PC-3 (cell line): ENCODE data around the gene HSD11B1. TPM values are rescaled to one million over a fixed set of nuclear protein-coding genes. Genes with fewer than 3 reads are reported as not detected.

ENCODE experiments used
- ATAC-seq: fragments of 200-7000 bp; cut with Tn5 transposase; 2 replicates; pipeline ENCODE4 v1.9.1; 2020; ENCODE audit warnings: mild to moderate bottlenecking, moderate library complexity
- BruUV-seq: library from RNA; stranded (reverse); fragments of 400-500 nt; replicated peaks from 2 replicates; lab custom pipeline; 2021; lab: Mats Ljungman, UMichigan
- CTCF ChIA-PET: fragments of 300-600 bp; sonication (Branson Sonifier 250); formaldehyde crosslinking; loops from one replicate; lab custom pipeline; 2022; ENCODE audit warnings: antibody characterized with exemption; lab: Charles Lee
- POLR2A ChIA-PET: fragments of 300-600 bp; sonication (Branson Sonifier 250); formaldehyde crosslinking; loops from one replicate; lab custom pipeline; 2022; ENCODE audit warnings: antibody characterized with exemption; ENCODE audit not compliant: unreplicated experiment; lab: Charles Lee
- DNase-seq: peaks from one replicate; pipeline ENCODE4 v3.0.0-alpha.2; 2015
- H2AFZ ChIP-seq: fragments of 300-600 bp; sonication (generic); 2 replicates; pipeline ENCODE4 v1.6.0; 2016; ENCODE audit warnings: antibody characterized with exemption, low read length
- H3F3A ChIP-seq: fragments of 300-600 bp; sonication (generic); one replicate; pipeline ENCODE4 v1.6.0; 2017; ENCODE audit warnings: antibody characterized with exemption, low read length, control low read depth, mild to moderate bottlenecking; ENCODE audit not compliant: unreplicated experiment
- H3K27ac ChIP-seq: fragments of 300-600 bp; sonication (generic); 2 replicates; pipeline ENCODE4 v1.5.1; 2016; ENCODE audit warnings: mild to moderate bottlenecking, low read length
- H3K27me3 ChIP-seq: fragments of 300-600 bp; sonication (generic); 2 replicates; pipeline ENCODE4 v1.6.1; 2016; ENCODE audit warnings: low read length, mixed read lengths
- H3K36me3 ChIP-seq: fragments of 300-600 bp; sonication (generic); 2 replicates; pipeline ENCODE4 v1.6.1; 2016; ENCODE audit warnings: low read depth, mixed run types, low read length, mixed read lengths
- H3K4me1 ChIP-seq: fragments of 300-600 bp; sonication (generic); 2 replicates; pipeline ENCODE4 v1.5.1; 2016; ENCODE audit warnings: low read length; ENCODE audit not compliant: insufficient read depth
- H3K4me2 ChIP-seq: fragments of 300-600 bp; sonication (generic); 2 replicates; pipeline ENCODE4 v1.6.0; 2016; ENCODE audit warnings: low read length
- H3K4me3 ChIP-seq: fragments of 300-600 bp; sonication (generic); 2 replicates; pipeline ENCODE4 v1.5.1; 2016; ENCODE audit warnings: mild to moderate bottlenecking, low read length, mixed read lengths
- H3K79me2 ChIP-seq: fragments of 300-600 bp; sonication (generic); 2 replicates; pipeline ENCODE4 v1.6.1; 2017; ENCODE audit warnings: low read length, mixed read lengths
- H3K9ac ChIP-seq: fragments of 300-600 bp; sonication (generic); 2 replicates; pipeline ENCODE4 v1.6.0; 2016; ENCODE audit warnings: mild to moderate bottlenecking, low read length
- H3K9me2 ChIP-seq: fragments of 300-600 bp; sonication (generic); replicated peaks from 2 replicates; pipeline ENCODE4 v1.6.1; 2016; ENCODE audit warnings: mixed run types, low read length, mixed read lengths
- H3K9me3 ChIP-seq: fragments of 300-600 bp; sonication (generic); 2 replicates; pipeline ENCODE4 v1.6.1; 2016; ENCODE audit warnings: low read length, mixed read lengths
- H4K20me1 ChIP-seq: fragments of 300-600 bp; sonication (generic); 2 replicates; pipeline ENCODE4 v1.6.1; 2016; ENCODE audit warnings: low read length, mixed read lengths
- EZH2 ChIP-seq: fragments of 300-600 bp; sonication (generic); IDR thresholded peaks from one replicate; pipeline ENCODE4 v1.6.1; 2017; ENCODE audit warnings: antibody characterized with exemption, mild to moderate bottlenecking, low read length; ENCODE audit not compliant: unreplicated experiment
- EZH2phosphoT487 ChIP-seq: fragments of 300-600 bp; sonication (generic); IDR thresholded peaks from 2 replicates; pipeline ENCODE4 v1.6.1; 2018; ENCODE audit warnings: mild to moderate bottlenecking, antibody characterized with exemption, low read length, borderline replicate concordance
- intact Hi-C: fragments of 100-400 bp; cut with micrococcal nuclease; formaldehyde crosslinking; loops from 2 replicates; pipeline ENCODE4 v1.9.0; 2023
- total RNA-seq: library from RNA; depleted of rRNA; stranded (reverse); fragments of >200 nt; gene quantifications from 2 replicates; pipeline ENCODE4 v1.2.3, GENCODE V29; 2014
- TF ChIP-seq, protein P1 (sequence below): fragments of 300-600 bp; sonication (generic); conservative IDR thresholded peaks from 2 replicates; pipeline ENCODE4 v1.5.1; 2017; ENCODE audit warnings: antibody characterized with exemption, low read depth, mild to moderate bottlenecking, low read length

HSD11B1 gene
- total RNA-seq, 1 experiment from 2014 or later, result not detected

DNA sequence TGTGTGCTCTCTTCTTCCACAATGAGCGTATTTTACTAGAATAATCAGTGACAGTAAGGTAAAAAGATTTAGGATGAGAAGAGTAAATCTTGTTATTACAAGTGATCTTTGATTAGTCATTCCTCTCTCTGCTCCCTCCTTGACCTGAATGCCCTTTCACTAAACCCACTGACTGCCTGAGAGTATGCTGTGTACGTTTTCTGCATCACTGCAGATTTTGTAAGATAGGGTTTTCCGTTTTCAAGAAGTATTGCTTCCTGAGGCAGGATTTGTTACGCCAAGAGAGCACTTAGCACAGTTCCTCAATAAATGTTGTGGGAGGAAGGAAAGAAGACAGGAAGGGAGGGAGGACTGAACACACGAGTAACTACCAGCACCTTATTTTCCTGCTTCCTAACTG lies 44.7 kb upstream of the HSD11B1 start:
- TF ChIP-seq EZH2phosphoT487 (no peak), EZH2 (no peak)
- TF ChIP-seq, protein P1, sequence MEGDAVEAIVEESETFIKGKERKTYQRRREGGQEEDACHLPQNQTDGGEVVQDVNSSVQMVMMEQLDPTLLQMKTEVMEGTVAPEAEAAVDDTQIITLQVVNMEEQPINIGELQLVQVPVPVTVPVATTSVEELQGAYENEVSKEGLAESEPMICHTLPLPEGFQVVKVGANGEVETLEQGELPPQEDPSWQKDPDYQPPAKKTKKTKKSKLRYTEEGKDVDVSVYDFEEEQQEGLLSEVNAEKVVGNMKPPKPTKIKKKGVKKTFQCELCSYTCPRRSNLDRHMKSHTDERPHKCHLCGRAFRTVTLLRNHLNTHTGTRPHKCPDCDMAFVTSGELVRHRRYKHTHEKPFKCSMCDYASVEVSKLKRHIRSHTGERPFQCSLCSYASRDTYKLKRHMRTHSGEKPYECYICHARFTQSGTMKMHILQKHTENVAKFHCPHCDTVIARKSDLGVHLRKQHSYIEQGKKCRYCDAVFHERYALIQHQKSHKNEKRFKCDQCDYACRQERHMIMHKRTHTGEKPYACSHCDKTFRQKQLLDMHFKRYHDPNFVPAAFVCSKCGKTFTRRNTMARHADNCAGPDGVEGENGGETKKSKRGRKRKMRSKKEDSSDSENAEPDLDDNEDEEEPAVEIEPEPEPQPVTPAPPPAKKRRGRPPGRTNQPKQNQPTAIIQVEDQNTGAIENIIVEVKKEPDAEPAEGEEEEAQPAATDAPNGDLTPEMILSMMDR, result no peak
- Histone ChIP-seq H2AFZ (peak overlapping the region; percentile 27), H3F3A (peaks cover 10% of the 10 kb centered on the region), H3K9me2 (no peaks in the 10 kb centered on the region), H3K4me1 (peaks cover 75% of the 10 kb centered on the region), H3K79me2 (0 out of 2 replicates have a peak, but pooled peaks cover under 1% of the 10 kb centered on the region), H3K36me3 (no peaks in the 10 kb centered on the region), H3K27me3 (no peaks in the 10 kb centered on the region), H3K27ac (peak overlapping the region; percentile 50), H3K9ac (0 out of 2 replicates have a peak overlapping the region, but pooled peaks have one; percentile 0), H3K9me3 (no peaks in the 10 kb centered on the region), H3K4me3 (no peak overlapping the region), H4K20me1 (no peaks in the 10 kb centered on the region), H3K4me2 (peak overlapping the region; percentile 51)
- ChIA-PET POLR2A (no interaction called here), CTCF (no interaction called here)
- BruUV-seq, result no TSS peak
- intact Hi-C loops, result no loop called here
- peak; percentile 1; the same call in 1 of the 2 replicates for ATAC-seq
- peak; percentile 58 for DNase-seq

DNA sequence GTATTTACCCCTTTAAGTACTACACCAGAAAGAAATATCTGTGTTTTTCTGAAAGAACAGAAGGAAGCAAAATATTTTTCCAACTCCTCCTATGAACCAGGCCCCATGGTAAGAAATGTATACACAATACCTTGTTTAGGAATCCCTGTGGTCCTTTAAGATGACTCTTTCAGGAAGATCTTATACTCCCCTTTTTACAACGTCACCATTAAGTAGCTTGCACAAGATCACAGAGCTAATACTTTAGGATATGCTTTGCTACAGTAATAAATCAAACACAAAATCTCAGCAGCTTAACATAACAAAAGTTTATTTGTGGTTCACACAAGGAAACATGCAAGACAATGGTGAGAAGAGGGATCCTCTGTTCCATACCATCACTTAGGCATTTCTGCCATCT lies 43.6 kb upstream of the HSD11B1 start:
- DNase-seq (no peak), ATAC-seq (no peak)
- Histone ChIP-seq H3K9ac (no peak overlapping the region), H3K4me3 (no peak overlapping the region), H3K4me2 (no peak overlapping the region), H4K20me1 (no peaks in the 10 kb centered on the region), H3K9me2 (no peaks in the 10 kb centered on the region), H3K79me2 (no peaks in the 10 kb centered on the region), H3K36me3 (no peaks in the 10 kb centered on the region), H3K27ac (no peak overlapping the region), H3K4me1 (peaks cover 63% of the 10 kb centered on the region), H3K27me3 (no peaks in the 10 kb centered on the region), H3F3A (peaks cover 4% of the 10 kb centered on the region), H2AFZ (no peak overlapping the region), H3K9me3 (no peaks in the 10 kb centered on the region)
- POLR2A ChIA-PET, result no interaction called here
- no TSS peak for BruUV-seq
- TF ChIP-seq, protein P1, result no peak
- CTCF ChIA-PET, result no interaction called here
- intact Hi-C loops, result no loop called here

DNA sequence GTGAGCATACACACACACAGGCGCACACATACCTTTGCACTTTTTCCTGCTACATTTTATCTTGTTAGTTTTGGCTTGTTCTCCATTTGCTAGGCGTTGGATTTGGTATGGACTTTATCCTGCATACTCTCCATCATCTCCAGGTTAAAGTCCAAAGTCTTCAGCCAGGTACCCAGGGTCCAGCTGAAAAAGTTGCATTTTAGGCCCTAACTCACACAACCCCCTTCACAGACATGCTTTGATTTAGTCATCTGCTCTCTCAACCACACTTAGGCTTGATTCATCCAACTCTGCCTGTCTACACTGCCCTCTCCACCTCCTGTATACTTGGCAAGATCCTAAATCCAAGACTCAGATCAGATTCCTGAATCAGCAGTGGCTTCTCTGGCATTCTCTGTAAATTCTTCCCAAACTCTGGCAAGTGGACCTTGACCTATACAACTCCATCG lies 41.7 kb upstream of the HSD11B1 start:
- POLR2A ChIA-PET, result no interaction called here
- CTCF ChIA-PET, result no interaction called here
- H3K9me2 ChIP-seq, result no peaks in the 10 kb centered on the region
- H3K9me3 ChIP-seq, result no peaks in the 10 kb centered on the region
- H3F3A ChIP-seq, result no peaks in the 10 kb centered on the region
- H3K36me3 ChIP-seq, result no peaks in the 10 kb centered on the region
- H4K20me1 ChIP-seq, result no peaks in the 10 kb centered on the region
- H3K27me3 ChIP-seq, result no peaks in the 10 kb centered on the region
- H3K79me2 ChIP-seq, result no peaks in the 10 kb centered on the region
- H2AFZ ChIP-seq, result no peak overlapping the region
- H3K9ac ChIP-seq, result no peak overlapping the region
- H3K4me3 ChIP-seq, result no peak overlapping the region
- H3K4me1 ChIP-seq, result peaks cover 50% of the 10 kb centered on the region
- no TSS peak for BruUV-seq
- peak; percentile 57 for ATAC-seq
- H3K27ac ChIP-seq, result 0 out of 2 replicates have a peak overlapping the region, but pooled peaks have one; percentile 0
- peak; percentile 83 for DNase-seq
- TF ChIP-seq EZH2 (no peak), EZH2phosphoT487 (no peak)
- TF ChIP-seq, protein P1, result no peak
- H3K4me2 ChIP-seq, result peak overlapping the region; percentile 12; the same call in 1 of the 2 replicates
- intact Hi-C loops, result no loop called here
